ENCODE data around the gene C17orf67.
A peak's percentile ranks its signal among the peaks of the same experiment; 100 is the strongest.

The C17orf67 gene

GRCh38 chr17:56863974-56864373, 30.3 kb upstream of the C17orf67 start:
- TF ChIP-seq POLR2A (IDR thresholded peaks at IDR 0.05; ENCODE audit: low read depth, low read length) = no peak
- no peak for TF ChIP-seq POLR2AphosphoS5 (IDR thresholded peaks at IDR 0.05; ENCODE audit: low read depth, low read length)
- TF ChIP-seq TAF1 (IDR thresholded peaks at IDR 0.05; ENCODE audit: borderline replicate concordance, low read depth, low read length) = no peak
- FAIRE-seq (no peak), DNase-seq (ENCODE audit: insufficient read length) (no peak)

GRCh38 chr17:56861899-56862298, 28.2 kb upstream of the C17orf67 start:
- FAIRE-seq = no peak
- no peak for DNase-seq (ENCODE audit: insufficient read length)
- TF ChIP-seq TAF1 (IDR thresholded peaks at IDR 0.05; ENCODE audit: borderline replicate concordance, low read depth, low read length) (no peak), POLR2AphosphoS5 (IDR thresholded peaks at IDR 0.05; ENCODE audit: low read depth, low read length) (no peak), POLR2A (IDR thresholded peaks at IDR 0.05; ENCODE audit: low read depth, low read length) (no peak)

- TF ChIP-seq POLR2A (IDR thresholded peaks at IDR 0.05; ENCODE audit: low read depth, low read length) = no peak
- no peak for TF ChIP-seq TAF1 (IDR thresholded peaks at IDR 0.05; ENCODE audit: borderline replicate concordance, low read depth, low read length)
- TF ChIP-seq POLR2AphosphoS5 (IDR thresholded peaks at IDR 0.05; ENCODE audit: low read depth, low read length) = no peak
- FAIRE-seq (no peak), DNase-seq (ENCODE audit: insufficient read length) (no peak)
These were observed 17.3 kb upstream of the C17orf67 start for GRCh38 chr17:56851008-56851407.

GRCh38 chr17:56850591-56850990, 16.9 kb upstream of the C17orf67 start:
- DNase-seq (ENCODE audit: insufficient read length) = no peak
- no peak for FAIRE-seq
- TF ChIP-seq POLR2AphosphoS5 (IDR thresholded peaks at IDR 0.05; ENCODE audit: low read depth, low read length) = no peak
- TF ChIP-seq TAF1 (IDR thresholded peaks at IDR 0.05; ENCODE audit: borderline replicate concordance, low read depth, low read length) = no peak
- TF ChIP-seq POLR2A (IDR thresholded peaks at IDR 0.05; ENCODE audit: low read depth, low read length) = no peak

GRCh38 chr17:56849131-56849530, 15.4 kb upstream of the C17orf67 start:
- no peak for FAIRE-seq

GRCh38 chr17:56847106-56847505, 13.4 kb upstream of the C17orf67 start:
- no peak for FAIRE-seq
- TF ChIP-seq POLR2A (IDR thresholded peaks at IDR 0.05; ENCODE audit: low read depth, low read length) = no peak
- TF ChIP-seq POLR2AphosphoS5 (IDR thresholded peaks at IDR 0.05; ENCODE audit: low read depth, low read length) = no peak
- TF ChIP-seq TAF1 (IDR thresholded peaks at IDR 0.05; ENCODE audit: borderline replicate concordance, low read depth, low read length) = no peak
- DNase-seq (ENCODE audit: insufficient read length) = no peak

More at GRCh38 chr17:56849131-56849530, 15.4 kb upstream of the C17orf67 start:
- TF ChIP-seq TAF1 (IDR thresholded peaks at IDR 0.05; ENCODE audit: borderline replicate concordance, low read depth, low read length) = no peak
- TF ChIP-seq POLR2AphosphoS5 (IDR thresholded peaks at IDR 0.05; ENCODE audit: low read depth, low read length) = no peak
- no peak for TF ChIP-seq POLR2A (IDR thresholded peaks at IDR 0.05; ENCODE audit: low read depth, low read length)
- no peak for DNase-seq (ENCODE audit: insufficient read length)

GRCh38 chr17:56845934-56846333, 12.2 kb upstream of the C17orf67 start:
- TF ChIP-seq POLR2AphosphoS5 (IDR thresholded peaks at IDR 0.05; ENCODE audit: low read depth, low read length) = no peak
- TF ChIP-seq TAF1 (IDR thresholded peaks at IDR 0.05; ENCODE audit: borderline replicate concordance, low read depth, low read length) = no peak
- TF ChIP-seq POLR2A (IDR thresholded peaks at IDR 0.05; ENCODE audit: low read depth, low read length) = no peak
- FAIRE-seq = peak; percentile 51
- DNase-seq (ENCODE audit: insufficient read length) = no peak

GRCh38 chr17:56842577-56842976, 8.9 kb upstream of the C17orf67 start:
- DNase-seq (ENCODE audit: insufficient read length) (no peak), FAIRE-seq (no peak)
- TF ChIP-seq POLR2A (IDR thresholded peaks at IDR 0.05; ENCODE audit: low read depth, low read length) = no peak
- no peak for TF ChIP-seq POLR2AphosphoS5 (IDR thresholded peaks at IDR 0.05; ENCODE audit: low read depth, low read length)
- no peak for TF ChIP-seq TAF1 (IDR thresholded peaks at IDR 0.05; ENCODE audit: borderline replicate concordance, low read depth, low read length)

GRCh38 chr17:56838687-56839086, 5.0 kb upstream of the C17orf67 start:
- DNase-seq (ENCODE audit: insufficient read length) = no peak
- TF ChIP-seq TAF1 (IDR thresholded peaks at IDR 0.05; ENCODE audit: borderline replicate concordance, low read depth, low read length) (no peak), POLR2AphosphoS5 (IDR thresholded peaks at IDR 0.05; ENCODE audit: low read depth, low read length) (no peak), POLR2A (IDR thresholded peaks at IDR 0.05; ENCODE audit: low read depth, low read length) (no peak)
- no peak for FAIRE-seq

- no peak for FAIRE-seq
- DNase-seq (ENCODE audit: insufficient read length) = no peak
- TF ChIP-seq POLR2A (IDR thresholded peaks at IDR 0.05; ENCODE audit: low read depth, low read length) (no peak), TAF1 (IDR thresholded peaks at IDR 0.05; ENCODE audit: borderline replicate concordance, low read depth, low read length) (no peak), POLR2AphosphoS5 (IDR thresholded peaks at IDR 0.05; ENCODE audit: low read depth, low read length) (no peak)
These were observed 1.5 kb upstream of the C17orf67 start for GRCh38 chr17:56835264-56835585.

GRCh38 chr17:56834380-56835263, 902 bp upstream of the C17orf67 start:
- FAIRE-seq = peak; percentile 79
- peak; percentile 36 for DNase-seq (ENCODE audit: insufficient read length)
- TF ChIP-seq TAF1 (IDR thresholded peaks at IDR 0.05; ENCODE audit: borderline replicate concordance, low read depth, low read length) (no peak), POLR2AphosphoS5 (IDR thresholded peaks at IDR 0.05; ENCODE audit: low read depth, low read length) (0 out of 2 replicates have a peak, but pooled peaks have one; percentile 25), POLR2A (IDR thresholded peaks at IDR 0.05; ENCODE audit: low read depth, low read length) (peak; percentile 8; the same call in 1 of the 2 replicates)

Data from GM12892 (cell line).